Hepatocyte (in vitro differentiated cells): ENCODE results near the gene CSMD2. TPM values are rescaled to one million over a fixed set of nuclear protein-coding genes. Genes with fewer than 3 reads are reported as not detected.

ENCODE experiments used
- DNase-seq: peaks from one replicate; pipeline ENCODE4 v3.0.0-alpha.2; 2016; ENCODE audit warnings: low spot score
- H2AFZ ChIP-seq: fragments of 200-600 bp; sonication (generic); 2 replicates; pipeline ENCODE4 v1.6.0; 2016; ENCODE audit warnings: antibody characterized with exemption, mild to moderate bottlenecking
- H3K27ac ChIP-seq: fragments of 200-600 bp; sonication (generic); 2 replicates; pipeline ENCODE4 v1.5.1; 2016; ENCODE audit warnings: mild to moderate bottlenecking
- H3K27me3 ChIP-seq: fragments of 200-600 bp; sonication (generic); 2 replicates; pipeline ENCODE4 v1.6.1; 2016
- H3K36me3 ChIP-seq: fragments of 200-600 bp; sonication (generic); replicated peaks from 2 replicates; pipeline ENCODE4 v1.5.1; 2016; ENCODE audit warnings: low read depth; ENCODE audit not compliant: insufficient read depth
- H3K4me1 ChIP-seq: fragments of 200-600 bp; sonication (generic); 2 replicates; pipeline ENCODE4 v1.5.1; 2016; ENCODE audit warnings: mild to moderate bottlenecking, moderate library complexity; ENCODE audit not compliant: insufficient read depth
- H3K4me2 ChIP-seq: fragments of 200-600 bp; sonication (generic); 2 replicates; pipeline ENCODE4 v1.6.0; 2016
- H3K4me3 ChIP-seq: fragments of 200-600 bp; sonication (generic); 2 replicates; pipeline ENCODE4 v1.5.1; 2016; ENCODE audit warnings: mild to moderate bottlenecking
- H3K79me2 ChIP-seq: fragments of 200-600 bp; sonication (generic); 2 replicates; pipeline ENCODE4 v1.6.0; 2017; ENCODE audit warnings: mild to moderate bottlenecking
- H3K9me2 ChIP-seq: fragments of 200-600 bp; sonication (generic); replicated peaks from 2 replicates; pipeline ENCODE4 v1.6.0; 2017; ENCODE audit warnings: mild to moderate bottlenecking; ENCODE audit not compliant: insufficient read depth
- H3K9me3 ChIP-seq: fragments of 200-600 bp; sonication (generic); 2 replicates; pipeline ENCODE4 v1.5.1; 2016; ENCODE audit warnings: low read depth, mild to moderate bottlenecking
- H4K20me1 ChIP-seq: fragments of 200-600 bp; sonication (generic); 2 replicates; pipeline ENCODE4 v1.6.0; 2016; ENCODE audit warnings: mild to moderate bottlenecking; ENCODE audit not compliant: insufficient read depth, poor library complexity, severe bottlenecking
- CTCF ChIP-seq: fragments of 200-600 bp; sonication (generic); IDR thresholded peaks from 2 replicates; pipeline ENCODE4 v1.5.1; 2016; ENCODE audit warnings: antibody characterized with exemption, mild to moderate bottlenecking; ENCODE audit not compliant: poor library complexity
- EZH2 ChIP-seq: fragments of 200-600 bp; sonication (generic); IDR thresholded peaks from 2 replicates; pipeline ENCODE4 v1.6.1; 2016; ENCODE audit warnings: antibody characterized with exemption, mild to moderate bottlenecking, borderline replicate concordance
- EZH2phosphoT487 ChIP-seq: fragments of 200-600 bp; sonication (generic); IDR thresholded peaks from one replicate; pipeline ENCODE4 v1.6.1; 2018; ENCODE audit warnings: antibody characterized with exemption, mild to moderate bottlenecking, low read depth, moderate library complexity; ENCODE audit not compliant: unreplicated experiment, severe bottlenecking
- WGBS: methylation state at CpG from one replicate; pipeline ENCODE4 v1.1.6; 2016; ENCODE audit warnings: low lambda C conversion rate; ENCODE audit errors: missing lambda C conversion rate; 5-methylcytosine and 5-hydroxymethylcytosine counted together
- polyA plus RNA-seq: library from polyadenylated mRNA; unstranded; fragments of >200 nt; fragmentation: Nextera tagmentation; extraction: Ambion mirVana; gene quantifications from 2 replicates; pipeline ENCODE4 v1.2.1, GENCODE V29; 2016
- total RNA-seq: library from RNA; depleted of rRNA; stranded (reverse); fragments of >200 nt; gene quantifications from 2 replicates; pipeline ENCODE4 v1.2.3, GENCODE V29; 2014

The CSMD2 gene
- total and polyA plus RNA-seq, 2 experiments from 2014 or later, result 0.10 to 0.37 TPM

- 93% methylated on average over 7 of the region's 7 CpGs for WGBS
- Histone ChIP-seq H3K79me2 (no peaks in the 10 kb centered on the region), H3K36me3 (no peaks in the 10 kb centered on the region), H3K4me3 (no peak overlapping the region), H2AFZ (no peak overlapping the region), H3K27ac (no peak overlapping the region), H3K27me3 (peaks cover under 1% of the 10 kb centered on the region), H3K9me2 (no peaks in the 10 kb centered on the region), H3K4me2 (no peak overlapping the region), H4K20me1 (no peaks in the 10 kb centered on the region), H3K9me3 (no peaks in the 10 kb centered on the region), H3K4me1 (no peaks in the 10 kb centered on the region)
- DNase-seq, result no peak
- TF ChIP-seq EZH2 (no peak), CTCF (no peak), EZH2phosphoT487 (no peak)
These were observed 527.1 kb downstream of the CSMD2 start for GRCh38 chr1:33637846-33638440.

- no peaks in the 10 kb centered on the region for H3K4me1 ChIP-seq
- WGBS, result 86% methylated on average over 13 of the region's 14 CpGs
- H3K27me3 ChIP-seq, result no peaks in the 10 kb centered on the region
- no peak overlapping the region for H2AFZ ChIP-seq
- H3K4me2 ChIP-seq, result no peak overlapping the region
- H3K36me3 ChIP-seq, result no peaks in the 10 kb centered on the region
- no peak overlapping the region for H3K4me3 ChIP-seq
- no peaks in the 10 kb centered on the region for H3K9me3 ChIP-seq
- no peak for DNase-seq
- TF ChIP-seq EZH2phosphoT487, result no peak
- no peak for TF ChIP-seq EZH2
- TF ChIP-seq CTCF, result no peak
- H3K9me2 ChIP-seq, result no peaks in the 10 kb centered on the region
- H3K27ac ChIP-seq, result no peak overlapping the region
- H4K20me1 ChIP-seq, result no peaks in the 10 kb centered on the region
- H3K79me2 ChIP-seq, result no peaks in the 10 kb centered on the region
These were observed 528.8 kb downstream of the CSMD2 start for GRCh38 chr1:33636209-33636608.

- H2AFZ ChIP-seq, result no peak overlapping the region
- no peak overlapping the region for H3K27ac ChIP-seq
- H3K79me2 ChIP-seq, result no peaks in the 10 kb centered on the region
- H3K27me3 ChIP-seq, result no peaks in the 10 kb centered on the region
- H3K4me2 ChIP-seq, result no peak overlapping the region
- 66% methylated on average over 7 of the region's 7 CpGs for WGBS
- H3K4me1 ChIP-seq, result no peaks in the 10 kb centered on the region
- no peaks in the 10 kb centered on the region for H4K20me1 ChIP-seq
- no peaks in the 10 kb centered on the region for H3K9me3 ChIP-seq
- H3K36me3 ChIP-seq, result no peaks in the 10 kb centered on the region
- no peak for DNase-seq
- H3K9me2 ChIP-seq, result no peaks in the 10 kb centered on the region
- H3K4me3 ChIP-seq, result no peak overlapping the region
- TF ChIP-seq CTCF, result no peak
- no peak for TF ChIP-seq EZH2phosphoT487
These were observed 529.6 kb downstream of the CSMD2 start for GRCh38 chr1:33635336-33636012.
